ENCODE measurements around the gene RAPGEF3.

The RAPGEF3 gene, protein sequence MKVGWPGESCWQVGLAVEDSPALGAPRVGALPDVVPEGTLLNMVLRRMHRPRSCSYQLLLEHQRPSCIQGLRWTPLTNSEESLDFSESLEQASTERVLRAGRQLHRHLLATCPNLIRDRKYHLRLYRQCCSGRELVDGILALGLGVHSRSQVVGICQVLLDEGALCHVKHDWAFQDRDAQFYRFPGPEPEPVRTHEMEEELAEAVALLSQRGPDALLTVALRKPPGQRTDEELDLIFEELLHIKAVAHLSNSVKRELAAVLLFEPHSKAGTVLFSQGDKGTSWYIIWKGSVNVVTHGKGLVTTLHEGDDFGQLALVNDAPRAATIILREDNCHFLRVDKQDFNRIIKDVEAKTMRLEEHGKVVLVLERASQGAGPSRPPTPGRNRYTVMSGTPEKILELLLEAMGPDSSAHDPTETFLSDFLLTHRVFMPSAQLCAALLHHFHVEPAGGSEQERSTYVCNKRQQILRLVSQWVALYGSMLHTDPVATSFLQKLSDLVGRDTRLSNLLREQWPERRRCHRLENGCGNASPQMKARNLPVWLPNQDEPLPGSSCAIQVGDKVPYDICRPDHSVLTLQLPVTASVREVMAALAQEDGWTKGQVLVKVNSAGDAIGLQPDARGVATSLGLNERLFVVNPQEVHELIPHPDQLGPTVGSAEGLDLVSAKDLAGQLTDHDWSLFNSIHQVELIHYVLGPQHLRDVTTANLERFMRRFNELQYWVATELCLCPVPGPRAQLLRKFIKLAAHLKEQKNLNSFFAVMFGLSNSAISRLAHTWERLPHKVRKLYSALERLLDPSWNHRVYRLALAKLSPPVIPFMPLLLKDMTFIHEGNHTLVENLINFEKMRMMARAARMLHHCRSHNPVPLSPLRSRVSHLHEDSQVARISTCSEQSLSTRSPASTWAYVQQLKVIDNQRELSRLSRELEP
- 0.15 to 0.57 reads per million in 2 donors for total RNA-seq

DNA sequence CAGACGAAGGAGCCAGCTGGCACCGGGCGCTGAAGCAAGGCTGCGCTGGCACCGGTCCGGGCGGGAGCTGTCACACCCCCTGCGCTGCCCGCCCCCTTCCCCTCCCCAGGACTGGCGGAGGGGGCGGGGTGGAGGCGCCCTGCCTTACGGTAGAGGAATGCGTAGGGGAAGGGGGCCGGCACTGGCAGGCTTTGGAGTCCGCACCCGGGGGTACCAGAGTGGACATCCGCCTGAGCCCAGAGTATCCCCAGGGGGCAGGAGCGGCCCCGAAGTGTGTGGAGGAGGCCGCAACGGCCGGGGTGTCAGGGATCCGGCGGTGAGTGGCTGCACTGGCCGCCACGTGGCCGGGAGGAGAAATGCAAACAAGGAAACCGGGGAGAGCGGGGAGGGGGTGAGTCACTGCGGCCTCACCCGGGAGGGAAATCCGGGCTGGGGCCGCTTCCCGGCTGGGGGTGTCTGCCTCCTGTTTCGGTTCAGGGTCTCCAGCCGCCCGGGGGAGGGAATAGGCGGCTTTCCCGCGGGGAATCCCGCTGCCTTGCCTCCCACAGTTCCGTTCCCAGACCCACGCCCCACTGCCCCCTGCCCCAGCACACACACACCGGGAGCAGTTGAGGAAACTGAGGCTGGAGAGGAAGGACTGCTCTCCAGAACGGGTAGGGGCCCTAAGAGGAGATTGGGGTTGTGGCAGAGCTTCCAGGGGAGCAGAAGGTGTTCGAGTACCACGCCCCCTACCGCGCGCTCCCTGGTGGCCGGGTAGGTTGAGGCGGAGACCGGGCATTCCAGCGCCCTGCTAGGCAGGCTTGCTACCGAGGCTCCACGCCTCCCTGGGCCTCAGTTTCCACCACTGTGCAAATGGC, at the start of gene RAPGEF3:
Gene RAPGEF3 (minus strand): TSS at position 47 of the 857 bp plus-strand sequence. CDS start 324 bp downstream, outside the sequence.
- DNase-seq: peak; percentile 45

DNA sequence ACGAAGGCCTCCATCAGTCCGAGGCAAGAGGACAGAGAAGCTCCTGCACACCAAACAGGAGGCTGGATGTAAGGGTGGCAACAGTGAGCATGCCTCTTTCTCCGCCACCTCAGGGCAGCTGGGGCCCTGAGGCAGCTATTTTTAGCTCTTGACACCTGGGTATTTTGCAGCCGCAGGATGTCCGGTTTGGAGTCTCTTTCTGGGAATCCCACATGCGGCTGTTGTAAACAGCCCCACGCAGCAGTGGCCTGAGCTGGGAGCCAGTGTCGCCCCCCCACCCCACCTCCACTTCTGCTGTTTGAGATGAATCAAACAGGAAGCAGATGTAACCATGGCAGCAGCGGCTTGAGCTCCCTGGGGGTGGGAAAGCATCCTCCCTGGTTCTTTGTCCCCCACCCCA, 49.4 kb upstream of the RAPGEF3 start:
- DNase-seq: peak; percentile 45

DNA sequence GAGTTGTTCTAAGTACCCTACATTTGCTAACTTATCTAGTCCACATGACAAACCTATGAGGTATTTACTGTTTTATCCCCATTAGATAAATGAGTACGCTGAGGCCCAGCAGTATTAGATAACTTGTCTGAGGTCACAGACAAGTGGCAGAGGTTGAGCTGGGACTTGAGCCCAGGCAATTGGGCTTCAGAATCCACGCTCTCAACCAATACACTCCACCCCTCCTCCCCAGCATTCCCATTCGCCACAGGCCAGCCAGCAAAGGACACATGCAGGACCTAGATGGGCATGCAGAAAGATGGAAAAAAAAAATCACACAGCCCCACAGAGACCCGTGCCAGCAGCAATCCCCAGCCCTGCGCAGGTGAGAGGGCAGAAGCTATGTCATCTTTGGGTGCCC, 48.7 kb upstream of the RAPGEF3 start:
- no peak for DNase-seq

DNA sequence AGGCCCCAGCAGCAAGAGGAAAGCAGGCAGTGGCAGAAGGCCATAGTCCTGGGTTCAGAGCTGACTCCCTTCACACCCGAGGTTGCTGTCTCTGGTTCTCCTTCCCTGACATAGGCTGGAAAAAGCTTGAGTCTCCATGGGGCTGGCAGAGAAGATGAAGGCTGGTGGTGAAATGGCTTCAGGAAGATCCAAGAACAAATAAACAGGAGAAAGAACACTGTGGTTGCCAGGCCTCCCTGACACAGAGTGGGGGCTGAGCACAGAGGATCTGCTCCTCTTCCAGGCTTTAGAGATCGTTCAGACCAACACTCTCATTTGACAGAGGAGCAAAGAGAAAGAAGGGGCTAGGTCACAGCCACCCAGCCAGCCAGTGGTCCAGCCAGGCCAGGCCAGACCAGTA, 46.7 kb upstream of the RAPGEF3 start:
- DNase-seq: no peak

DNA sequence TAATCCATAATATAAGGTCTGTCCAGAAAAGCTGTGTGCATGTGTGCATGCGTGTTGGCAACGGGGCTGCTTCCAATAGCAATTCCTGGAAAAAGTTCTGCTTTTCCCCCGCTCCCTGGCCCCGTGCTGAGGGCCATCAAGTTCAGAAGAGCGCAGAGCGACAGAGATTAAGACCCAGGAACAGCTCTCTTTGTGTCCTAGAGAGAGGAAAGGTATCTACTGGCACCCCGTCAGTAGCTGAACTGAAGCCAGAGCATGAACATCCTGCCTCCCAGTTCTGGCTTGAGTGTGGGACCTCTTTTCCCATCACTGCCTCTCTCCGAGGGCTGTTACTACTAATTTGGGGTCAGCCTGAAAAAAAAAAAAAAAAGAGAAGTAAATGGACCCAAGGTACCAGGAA, 45.5 kb upstream of the RAPGEF3 start:
- no peak for DNase-seq

DNA sequence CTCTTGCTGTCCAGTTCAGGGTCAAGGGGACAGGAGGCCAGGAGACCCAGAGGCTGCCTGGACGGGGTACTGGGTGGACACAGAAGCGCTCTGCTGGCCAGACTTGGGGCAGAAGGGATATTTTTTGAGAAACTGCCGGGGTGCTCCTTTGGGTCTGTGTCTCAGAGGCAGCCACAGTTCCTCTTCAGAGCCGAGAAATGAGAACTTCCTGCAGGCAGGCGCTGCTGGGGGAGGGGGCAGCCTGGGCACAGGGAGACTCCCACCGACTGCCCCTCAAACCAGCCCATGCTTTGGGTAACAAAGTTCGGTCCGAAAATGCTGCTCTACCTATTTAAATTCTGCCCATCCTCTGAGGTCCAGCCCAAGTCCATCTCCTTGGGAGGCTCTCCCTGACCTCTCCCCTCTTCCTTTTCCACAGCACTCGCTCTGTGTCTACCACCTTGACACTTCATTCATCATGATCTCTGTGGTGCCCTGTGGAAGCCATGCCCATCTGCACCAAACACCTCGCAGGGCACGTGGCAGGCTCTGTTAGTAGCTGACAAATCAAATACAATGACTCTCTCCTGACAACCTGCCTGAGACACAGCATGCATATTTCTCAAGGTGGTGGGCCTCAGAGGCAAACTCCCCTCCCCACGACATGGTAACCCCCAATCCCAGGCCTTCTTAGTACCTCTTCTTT, 44.7 kb upstream of the RAPGEF3 start:
- no peak for DNase-seq

DNA sequence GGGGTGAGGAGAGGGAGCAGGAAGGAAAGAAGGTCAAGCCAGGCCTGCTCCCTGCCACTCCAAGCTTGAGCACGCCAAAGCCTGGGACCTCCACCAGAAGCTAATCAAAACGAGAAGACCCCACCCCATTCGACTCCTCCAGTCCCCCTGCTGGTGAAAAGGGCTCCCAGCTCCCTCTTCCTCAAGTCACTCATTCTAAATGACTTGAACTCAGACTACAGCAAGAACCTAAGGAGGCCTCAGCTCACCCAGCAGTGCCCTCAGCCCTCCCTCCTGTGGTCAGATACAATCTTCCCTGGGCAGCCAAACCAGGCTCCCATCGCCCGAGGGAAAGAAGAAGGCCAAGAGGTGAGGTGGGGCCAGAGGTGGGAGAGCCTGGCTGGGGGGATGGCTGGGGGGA, 43.6 kb upstream of the RAPGEF3 start:
- no peak for DNase-seq

DNA sequence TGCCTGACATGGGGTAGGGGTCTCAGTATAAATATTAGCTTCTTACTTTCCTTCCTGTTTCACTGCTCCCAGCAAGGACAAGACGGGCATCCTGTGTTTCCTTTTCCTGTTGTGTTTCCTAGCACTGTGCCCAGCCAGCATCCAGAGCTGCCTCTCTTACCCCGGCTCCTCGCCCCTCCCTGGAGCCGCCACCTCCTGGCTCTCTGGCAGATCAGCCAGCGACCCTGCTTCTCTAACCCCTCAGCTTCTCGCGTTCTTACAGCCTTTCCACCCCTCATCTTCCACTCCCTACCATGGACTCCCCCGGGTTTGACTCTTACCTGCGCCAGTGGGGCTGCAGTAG, 43.2 kb upstream of the RAPGEF3 start:
- no peak for DNase-seq

DNA sequence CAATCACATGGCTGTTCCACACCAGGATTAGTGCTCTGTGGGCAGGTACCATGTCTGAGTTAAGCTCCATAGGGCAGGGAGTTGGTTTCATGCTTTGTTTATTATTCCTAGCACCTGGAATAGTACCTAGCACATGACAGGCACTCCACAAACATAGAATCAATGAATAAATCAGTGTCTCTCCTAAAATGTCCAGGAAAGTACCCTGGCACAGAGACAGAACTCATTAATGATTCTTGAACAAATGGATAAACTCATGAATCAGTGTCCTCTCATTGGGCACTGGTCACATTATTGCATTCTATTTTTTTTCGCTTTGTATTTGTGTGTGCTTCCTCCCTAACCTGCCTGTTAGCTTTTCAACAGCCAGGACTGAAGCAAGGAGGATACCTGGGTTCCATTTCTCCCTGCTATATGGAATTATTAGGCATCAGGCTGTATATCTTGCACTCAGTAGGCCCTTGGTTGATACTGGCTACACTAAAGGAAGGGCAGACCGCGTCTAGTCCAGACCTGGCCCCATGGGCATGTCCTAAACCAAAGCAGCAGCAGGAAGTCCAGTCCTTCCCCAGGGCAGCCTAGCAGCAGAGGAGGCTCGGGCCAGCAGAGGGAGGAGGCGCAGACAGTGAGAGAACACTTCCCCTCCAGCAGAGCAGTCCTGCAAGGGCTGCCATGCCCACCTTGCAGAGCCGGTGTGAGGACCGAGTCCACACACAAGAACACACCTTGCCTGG, 42.7 kb upstream of the RAPGEF3 start:
- no peak for DNase-seq

DNA sequence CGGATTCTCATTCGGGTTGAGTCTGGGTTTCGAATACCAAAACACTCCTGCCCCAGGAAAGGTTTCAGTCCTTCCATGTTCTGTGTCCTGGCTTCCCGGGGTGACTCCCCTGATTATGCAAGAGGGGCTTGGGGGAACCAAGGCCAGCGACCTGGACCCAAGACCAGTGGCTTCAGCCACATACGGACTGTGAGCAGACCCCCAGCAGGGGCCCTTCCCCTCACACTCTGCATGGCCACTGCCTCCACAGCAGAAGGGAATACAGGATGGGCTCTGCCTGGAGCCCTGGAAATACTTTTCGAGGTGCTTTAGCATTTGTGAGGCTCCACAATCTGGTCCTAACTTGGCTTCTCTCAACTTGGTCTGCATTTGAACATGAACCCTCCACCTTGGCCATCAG, 41.9 kb upstream of the RAPGEF3 start:
- no peak for DNase-seq

DNA sequence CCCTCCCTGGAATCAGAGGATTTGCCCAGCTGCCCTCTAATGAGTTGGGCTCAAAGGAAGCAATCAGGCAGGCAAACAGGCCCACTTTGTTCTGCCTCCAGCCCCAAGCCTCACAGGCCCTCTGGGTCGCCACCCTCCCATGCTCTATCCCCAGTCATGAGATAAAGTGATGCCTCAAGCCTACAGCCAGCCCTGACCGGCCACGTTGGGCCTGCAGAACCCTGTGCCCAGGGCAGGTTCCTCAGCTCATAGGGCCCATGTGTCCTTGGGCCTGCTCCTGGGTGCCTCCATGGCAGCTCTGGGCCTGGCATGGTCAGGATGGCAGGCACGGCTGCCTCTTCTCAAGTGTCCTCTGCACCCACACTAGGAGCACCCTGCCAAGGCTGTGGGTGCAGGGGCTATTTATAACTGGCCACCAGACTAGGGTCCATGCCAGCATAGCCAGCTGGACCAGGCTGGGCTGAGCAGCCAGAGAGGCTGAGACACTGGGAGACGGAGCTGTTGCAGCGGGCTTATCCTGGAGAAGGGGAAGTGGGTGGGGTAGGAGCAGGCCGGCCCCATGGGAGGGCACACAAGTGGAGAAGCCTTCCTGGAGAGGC, 40.8 kb upstream of the RAPGEF3 start:
- no peak for DNase-seq

DNA sequence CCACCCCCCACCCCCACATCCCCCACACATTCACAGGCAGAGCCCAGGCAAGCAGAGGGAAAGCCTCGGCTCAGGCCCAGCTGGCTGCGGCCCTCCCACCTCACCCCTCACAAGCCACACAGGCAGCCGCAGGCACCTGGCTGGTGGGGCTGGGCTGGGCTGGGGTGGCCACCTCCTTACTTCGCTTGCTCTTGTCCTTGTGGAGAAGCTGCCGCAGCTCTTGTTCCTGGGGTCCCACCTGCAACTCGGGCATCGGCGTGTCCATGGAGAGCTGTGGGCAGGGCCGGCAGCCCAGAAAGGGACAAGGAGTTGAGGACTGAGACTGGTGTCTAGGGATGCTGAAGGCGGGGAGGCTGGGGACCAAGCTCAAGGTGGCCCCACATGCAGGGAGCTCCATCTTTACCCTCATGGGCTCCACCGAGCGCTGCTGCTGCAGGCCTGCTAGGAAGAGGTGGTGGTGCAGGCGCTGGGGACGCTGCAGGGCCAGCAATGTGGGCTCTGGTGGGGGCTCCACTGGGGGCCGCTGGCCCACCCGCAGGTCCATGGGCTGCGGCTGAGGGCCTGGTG, 39.8 kb upstream of the RAPGEF3 start:
- no peak for DNase-seq

DNA sequence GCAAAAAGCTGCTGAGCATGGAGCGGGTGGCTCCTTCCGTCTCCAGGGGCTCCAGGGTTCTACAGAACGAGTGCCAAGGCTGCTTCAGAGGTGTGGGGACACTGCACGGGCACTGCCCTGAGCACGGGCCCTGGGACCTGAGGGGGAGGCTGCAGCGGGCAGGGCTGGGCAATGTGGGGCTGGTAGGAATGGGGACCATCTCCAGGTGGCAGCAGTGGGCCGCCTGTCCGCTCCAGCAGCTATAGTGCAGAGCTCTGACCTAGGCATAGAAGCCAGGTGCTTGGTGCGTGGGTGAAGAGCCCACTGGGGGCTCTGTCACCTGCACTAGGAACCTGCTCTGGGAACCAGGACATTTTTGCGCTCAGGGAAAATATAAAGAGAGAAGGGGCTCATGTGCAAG, 38.8 kb upstream of the RAPGEF3 start:
- no peak for DNase-seq

DNA sequence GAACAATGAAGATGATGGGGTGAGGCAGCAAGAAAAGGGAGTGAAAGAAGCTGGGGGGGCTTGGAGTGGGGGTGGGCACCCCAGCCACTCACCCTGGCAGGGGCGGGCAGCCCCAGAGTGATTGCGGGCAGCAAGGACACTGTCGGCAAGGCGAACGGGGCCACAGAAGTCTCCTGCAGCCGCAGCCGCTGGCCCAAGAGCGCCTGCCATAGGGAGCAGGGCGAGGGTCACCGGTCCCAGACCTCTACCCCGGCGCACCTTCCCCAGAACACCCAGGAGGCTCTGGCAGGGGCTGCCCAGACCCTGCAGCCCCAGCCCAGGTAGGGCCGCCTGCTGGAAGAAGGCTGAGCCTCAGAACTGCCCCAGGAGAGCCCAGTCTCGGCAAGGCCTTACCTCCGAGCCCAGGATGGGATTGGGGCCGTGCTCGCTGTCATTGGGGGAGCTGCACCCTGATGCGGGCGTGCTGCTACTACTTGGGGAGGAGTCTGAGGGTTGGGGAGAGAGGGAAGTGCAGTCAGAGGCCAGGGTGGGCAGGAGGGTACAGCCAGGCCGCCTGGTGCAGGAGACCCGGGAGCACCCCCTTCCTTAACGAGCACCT, 37.2 kb upstream of the RAPGEF3 start:
- no peak for DNase-seq

DNA sequence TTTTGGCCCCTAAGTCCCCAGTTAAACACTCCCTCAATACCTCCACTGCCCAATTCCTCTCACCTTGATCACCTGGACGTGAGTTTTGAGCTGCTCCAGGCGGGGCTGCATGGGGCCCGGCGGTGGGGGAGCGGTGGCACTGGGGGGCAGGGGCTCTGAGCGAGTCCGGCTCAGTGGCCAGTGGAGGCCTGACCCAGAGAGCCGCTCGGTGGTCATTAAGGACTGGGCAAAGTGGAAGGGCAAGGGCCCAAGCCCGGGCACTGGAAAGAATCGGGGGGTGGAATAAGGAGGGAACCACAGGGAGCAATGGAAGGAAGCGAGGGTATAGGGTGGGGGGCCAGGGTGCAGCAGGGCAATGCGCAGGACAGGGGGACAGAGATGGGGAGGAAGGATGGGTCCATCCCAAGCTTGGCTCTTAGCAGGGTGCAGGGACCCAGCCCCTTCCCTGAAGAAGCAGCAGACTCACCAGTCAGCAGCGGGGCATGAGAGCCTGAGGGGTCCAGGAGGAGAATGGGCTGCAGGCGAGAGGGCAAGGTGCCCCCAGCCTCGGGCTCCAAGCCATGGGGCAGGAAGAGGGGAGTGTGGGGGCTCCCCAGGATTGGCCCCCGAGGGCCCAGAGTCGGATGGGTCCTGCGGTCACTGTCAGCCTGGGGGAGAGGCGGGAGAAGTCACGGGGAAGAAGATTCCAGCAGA, 36.6 kb upstream of the RAPGEF3 start:
- DNase-seq: no peak

DNA sequence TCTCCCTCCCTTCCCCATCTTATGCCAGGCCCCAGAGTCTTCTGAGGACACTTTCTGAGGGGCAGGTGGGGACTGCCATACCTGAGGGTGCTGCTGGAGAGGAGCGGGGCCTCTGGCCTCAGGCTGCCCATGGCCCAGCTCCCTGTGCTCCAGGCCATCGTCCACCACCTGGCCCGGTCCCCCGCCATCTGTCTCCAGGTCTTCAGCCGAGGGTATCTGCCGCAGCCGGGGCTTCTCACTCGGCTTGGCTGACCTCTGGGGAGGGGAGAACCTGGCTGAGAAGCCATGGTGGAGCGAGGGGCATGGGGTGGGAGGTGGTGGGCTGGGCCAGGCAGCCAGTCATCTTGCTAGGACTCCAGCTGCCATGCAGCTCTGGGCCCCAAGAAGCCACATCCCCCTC, 36.0 kb upstream of the RAPGEF3 start:
- no peak for DNase-seq

DNA sequence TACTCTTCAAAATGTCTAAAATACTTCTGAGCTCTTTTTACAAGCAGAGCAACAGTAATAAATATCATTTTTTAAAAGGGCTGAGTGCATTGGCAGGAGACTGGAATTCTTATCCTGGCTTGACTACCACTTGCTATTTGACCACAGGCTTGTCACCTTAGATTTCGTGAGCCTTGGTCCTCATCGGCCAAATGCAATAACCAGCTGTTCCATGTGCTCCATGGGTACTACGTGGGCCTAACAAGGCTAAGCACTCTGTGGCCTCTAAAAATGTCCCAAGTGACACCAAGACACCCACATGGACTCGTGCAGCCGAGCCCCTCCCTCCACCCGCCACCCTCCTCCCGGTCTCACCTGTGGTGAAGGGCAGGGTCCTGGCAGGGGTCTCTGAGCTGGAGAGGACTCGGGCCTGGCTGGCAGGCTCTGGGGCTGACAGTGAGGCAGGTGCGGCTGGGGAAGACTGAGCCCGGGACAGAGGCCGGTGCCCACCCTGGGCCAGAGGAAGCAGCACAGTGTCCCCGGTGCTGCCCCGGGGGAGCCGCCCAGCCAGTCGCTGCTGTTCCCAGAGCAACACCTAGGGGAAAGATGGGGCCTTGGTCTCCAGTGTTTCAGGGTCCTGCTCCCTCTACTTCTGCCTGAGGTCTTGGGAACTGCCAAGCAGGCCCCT, 34.5 kb upstream of the RAPGEF3 start:
- no peak for DNase-seq

DNA sequence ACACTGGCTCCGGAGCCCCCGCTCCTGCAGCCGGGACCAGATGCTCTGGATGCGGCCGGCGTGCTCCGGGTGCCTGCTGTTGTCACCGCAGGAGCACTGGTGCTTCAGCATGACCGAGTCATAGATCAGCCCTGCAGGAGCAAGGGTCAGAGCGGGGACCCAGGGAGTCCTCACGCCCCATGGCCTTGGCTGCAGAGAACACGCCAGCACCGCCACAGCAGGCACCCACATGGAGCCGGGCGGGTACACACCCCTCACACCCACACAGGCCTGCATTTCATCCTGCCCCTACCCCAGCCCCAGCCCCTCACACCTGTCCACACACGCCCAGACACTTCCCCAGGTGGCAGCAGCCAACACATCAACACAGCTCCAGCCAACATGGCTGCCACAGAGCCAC, 33.2 kb upstream of the RAPGEF3 start:
- DNase-seq: no peak

DNA sequence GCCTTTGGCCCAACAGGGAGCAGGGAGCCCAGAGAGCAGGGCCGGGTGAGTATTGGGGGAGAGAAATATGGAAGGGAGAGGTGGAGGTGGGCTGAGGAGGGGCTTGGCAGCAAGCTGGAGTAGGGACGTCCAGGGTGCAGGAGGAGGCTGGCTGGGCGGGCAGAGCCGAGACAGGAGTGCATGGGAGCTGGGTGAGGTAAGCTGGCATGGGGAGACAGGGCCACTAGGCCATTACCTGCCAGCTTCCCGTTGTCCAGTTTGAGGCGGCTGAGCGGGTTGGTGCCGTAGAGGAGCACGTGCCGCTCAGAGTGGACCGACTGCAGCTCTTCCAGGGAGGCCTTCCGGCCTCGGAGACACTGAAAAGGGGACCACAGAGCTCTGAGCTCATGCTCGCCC, 32.7 kb upstream of the RAPGEF3 start:
- DNase-seq: no peak
